Heart right ventricle (tissue), 16 donors: ENCODE data around the gene MTURN. TPM values are rescaled to one million over a fixed set of nuclear protein-coding genes. Genes with fewer than 3 reads are reported as not detected.
A peak's percentile ranks its signal among the peaks of the same experiment; 100 is the strongest.

Experiments used
- ATAC-seq, 8 donors: fragments of 200-7000 bp; cut with Tn5 transposase; one replicate each; pipeline ENCODE4 v1.9.1; 2020; ENCODE audit warnings: mild to moderate bottlenecking in 8 of 8, moderate library complexity in 8 of 8, moderate number of reproducible peaks in 1 of 8
- DNase-seq, 2 donors: peaks; one replicate each; pipeline ENCODE4 v3.0.0-alpha.2; 2020
- H3K27ac ChIP-seq, 10 donors: fragments of 200-600 bp; sonication (generic) in 2 of 10; one replicate each; pipeline versions ENCODE4 v1.5.0 to v1.8.0; 2020 to 2022; ENCODE audit warnings: mild to moderate bottlenecking in 3 of 10
- H3K27me3 ChIP-seq, 7 donors: fragments of 200-600 bp; one replicate each; pipeline ENCODE4 v1.8.0; 2021 to 2022; ENCODE audit warnings: mild to moderate bottlenecking in 2 of 7
- H3K36me3 ChIP-seq, 9 donors: fragments of 200-600 bp; sonication (generic) in 1 of 9; one replicate each; pipeline versions ENCODE4 v1.5.0 to v1.8.0; 2020 to 2022; ENCODE audit warnings: mild to moderate bottlenecking in 2 of 9
- H3K4me1 ChIP-seq, 9 donors: fragments of 200-600 bp; sonication (generic) in 1 of 9; one replicate each; pipeline versions ENCODE4 v1.5.0 to v1.8.0; 2020 to 2022; ENCODE audit warnings: mild to moderate bottlenecking in 4 of 9
- H3K4me3 ChIP-seq, 10 donors: fragments of 200-600 bp; sonication (generic) in 2 of 10; one replicate each; pipeline versions ENCODE4 v1.5.0 to v1.8.0; 2020 to 2022; ENCODE audit warnings: mild to moderate bottlenecking in 7 of 10, moderate library complexity in 2 of 10
- H3K9me3 ChIP-seq, 11 donors: fragments of 200-600 bp in 10 of 11; sonication (generic) in 2 of 11; one replicate each; pipeline versions ENCODE4 v1.5.0 to v1.8.0; 2013 to 2022; ENCODE audit warnings: mild to moderate bottlenecking in 2 of 11, control low read depth in 1 of 11, moderate library complexity in 1 of 11
- CTCF ChIP-seq, 9 donors: fragments of 200-600 bp; sonication (generic) in 2 of 9; IDR thresholded peaks; one replicate each; pipeline versions ENCODE4 v1.5.0 to v1.8.0; 2021 to 2022; ENCODE audit warnings: antibody characterized with exemption in 9 of 9, mild to moderate bottlenecking in 5 of 9, moderate library complexity in 1 of 9
- WGBS, 2 donors: extraction: QIAGEN DNeasy Blood & Tissue Kit; methylation state at CpG; one replicate each; pipeline ENCODE4 v1.1.7; 2013; ENCODE audit warnings: inconsistent platforms in 1 of 2; 5-methylcytosine and 5-hydroxymethylcytosine counted together
- intact Hi-C, 10 donors: fragments of 100-400 bp; cut with DNase I; formaldehyde crosslinking; loops; one replicate each; pipeline versions ENCODE4 v1.11.1 to v1.14.2; 2022
- polyA plus RNA-seq, 2 donors: library from polyadenylated mRNA; stranded (reverse); fragments of 200-250 nt; gene quantifications; one replicate each; pipeline ENCODE4 v1.2.3, GENCODE V29; 2013
- total RNA-seq, 10 donors: library from RNA; stranded (reverse); fragmentation: NEBNext Ultra II Directional in 3 of 10; extraction: Animal tissue kit (Norgen Biotek cat#: 25700) in 3 of 10; gene quantifications; one replicate each; pipeline versions ENCODE4 v1.2.1 to v1.2.4, GENCODE V29; 2021 to 2023
- donor health status: Arrhythmogenic right ventricular cardiomyopathy.
- donor health status: ischemic (EF 13 %, LVEDD 7.1; RV severe dilation, severe dysfunction).
- donor health status: healthy with polysubstance abuse.
- donor health status: DM: no; HTN: yes; CAD: no.
- donor health status: DM: no; HTN: no; CAD: no.
- donor health status: ischemic (EF 25% LVEDD 6.9; RV normal size, moderate dysfunction).
- donor health status: ischemic (EF 25% LVEDD 5.7; RV mildly dilated, moderate dysfunction).
- donor health status: healthy.
- donor health status: DM: yes; HTN: yes; CAD: no.
- donor health status: Ischemic cardiomyopathy.
- donor health status: ischemic (EF 35%, LVEDD 5.7; RV mildly dilated, moderate dysfunction).
- donor health status: nonischemic (EF 11% LVEDD 7.7; RV severe dilation, severe dysfunction).
- donor health status: DM: yes; HTN: yes; CAD: no.
- donor health status: PGD.
- donor health status: ischemic (EF 29% LVEDD 5.4; RV normal size, mild dysfunction).
- donor health status: nonischemic (EF 23%, LVEDD 6.1; RV moderate dilation, normal function).

Gene MTURN
- total and polyA plus RNA-seq, 12 donors = 8.8 to 46.4 (median 29.0) TPM

- no peak for DNase-seq
- intact Hi-C loops = no loop called here
- Histone ChIP-seq H3K9me3 (no peaks in the 10 kb centered on the region), H3K36me3 (peaks cover 0 to 47% (median 0%) of the 10 kb centered on the region in 9 donors), H3K27ac (no peak overlapping the region), H3K4me1 (peaks cover 0 to 32% (median 21%) of the 10 kb centered on the region in 9 donors), H3K4me3 (no peak overlapping the region), H3K27me3 (no peaks in the 10 kb centered on the region)
- ATAC-seq = no peak
- WGBS, 2 donors = 74 to 83% methylated on average over 13 of the region's 13 CpGs
- no peak for TF ChIP-seq CTCF (IDR thresholded peaks at IDR 0.05)
Measured at GRCh38 chr7:30148951-30149459, 14.2 kb downstream of the MTURN start.

- 95 to 96% methylated on average over 7 of the region's 7 CpGs for WGBS, 2 donors
- Histone ChIP-seq H3K27me3 (no peaks in the 10 kb centered on the region), H3K27ac (no peak overlapping the region), H3K9me3 (no peaks in the 10 kb centered on the region), H3K4me3 (no peak overlapping the region), H3K4me1 (peaks cover 0 to 29% (median 16%) of the 10 kb centered on the region in 9 donors), H3K36me3 (peaks cover 0 to 55% (median 0%) of the 10 kb centered on the region in 9 donors)
- ATAC-seq = no peak
- DNase-seq = no peak
- TF ChIP-seq CTCF (IDR thresholded peaks at IDR 0.05) = no peak
- intact Hi-C loops = no loop called here
Measured at GRCh38 chr7:30149640-30150272, 15.0 kb downstream of the MTURN start.

GRCh38 chr7:30150711-30151110 is 15.9 kb downstream of the MTURN start:
- ATAC-seq (no peak), DNase-seq (no peak)
- intact Hi-C loops = no loop called here
- H3K4me3 ChIP-seq = no peak overlapping the region
- H3K27ac ChIP-seq = no peak overlapping the region
- H3K4me1 ChIP-seq = peaks cover 0 to 24% (median 16%) of the 10 kb centered on the region in 9 donors
- no peaks in the 10 kb centered on the region for H3K27me3 ChIP-seq
- no peaks in the 10 kb centered on the region for H3K9me3 ChIP-seq
- TF ChIP-seq CTCF (IDR thresholded peaks at IDR 0.05) = no peak
- WGBS, 2 donors = 85 to 89% methylated on average over 7 of the region's 7 CpGs
- peaks cover 0 to 65% (median 0%) of the 10 kb centered on the region in 9 donors for H3K36me3 ChIP-seq

- ATAC-seq = peak in 1 of 8 donors; percentile 28
- no peak overlapping the region for H3K4me3 ChIP-seq
- WGBS, 2 donors = 79 to 88% methylated on average over 9 of the region's 9 CpGs
- H3K36me3 ChIP-seq = peaks cover 0 to 80% (median 0%) of the 10 kb centered on the region in 9 donors
- TF ChIP-seq CTCF (IDR thresholded peaks at IDR 0.05) = no peak
- no peaks in the 10 kb centered on the region for H3K27me3 ChIP-seq
- no peak for DNase-seq
- no peaks in the 10 kb centered on the region for H3K9me3 ChIP-seq
- peaks cover 0 to 13% (median 0%) of the 10 kb centered on the region in 9 donors for H3K4me1 ChIP-seq
- intact Hi-C loops = no loop called here
- H3K27ac ChIP-seq = no peak overlapping the region
Measured at GRCh38 chr7:30154111-30154587, 19.4 kb downstream of the MTURN start.
